K562 (cell line): ENCODE measurements around the gene AKAP12. TPM values are rescaled to one million over a fixed set of nuclear protein-coding genes. Genes with fewer than 3 reads are reported as not detected.

ENCODE experiments used
- CHD1 ChIP-seq: fragments of 200-600 bp; sonication (generic); IDR thresholded peaks from one replicate; pipeline ENCODE4 v1.6.1; 2012; ENCODE audit warnings: mild to moderate bottlenecking, moderate library complexity, low read length, inconsistent platforms
- EGR1 ChIP-seq: fragments of 450-650 bp; conservative IDR thresholded peaks from 2 replicates; pipeline ENCODE4 v1.6.1; 2017; ENCODE audit warnings: mild to moderate bottlenecking
- ERF ChIP-seq: fragments of 450-650 bp; formaldehyde crosslinking; IDR thresholded peaks from 2 replicates; pipeline ENCODE4 v1.4.0; 2020; ENCODE audit warnings: mild to moderate bottlenecking, mixed read lengths
- FIP1L1 ChIP-seq: fragments of 200-400 bp; formaldehyde crosslinking; IDR thresholded peaks from 2 replicates; pipeline ENCODE4 v1.6.1; 2018; ENCODE audit warnings: mild to moderate bottlenecking, low read depth, low read length; ENCODE audit not compliant: poor library complexity, severe bottlenecking
- GATAD2B ChIP-seq: fragments of 450-650 bp; IDR thresholded peaks from 2 replicates; pipeline ENCODE4 v1.6.1; 2017; ENCODE audit warnings: mild to moderate bottlenecking, borderline replicate concordance
- HMGN3 ChIP-seq: IDR thresholded peaks from 2 replicates; pipeline ENCODE4 v1.6.1; 2011; ENCODE audit warnings: borderline replicate concordance, low read depth, mild to moderate bottlenecking, mixed read lengths, low read length; ENCODE audit not compliant: insufficient read length; ENCODE audit errors: extremely low read depth
- KAT7 ChIP-seq: sonication (generic); formaldehyde crosslinking; IDR thresholded peaks from 2 replicates; pipeline ENCODE4 v1.8.0; 2022; ENCODE audit warnings: missing genetic modification reagents, mild to moderate bottlenecking, borderline replicate concordance
- NR1H2 ChIP-seq: sonication (generic); formaldehyde crosslinking; IDR thresholded peaks from 2 replicates; pipeline ENCODE4 v1.4.0; 2020; ENCODE audit warnings: mild to moderate bottlenecking, missing genetic modification reagents
- PCBP2 ChIP-seq: fragments of 200-400 bp; formaldehyde crosslinking; IDR thresholded peaks from 2 replicates; pipeline ENCODE4 v1.6.1; 2018; ENCODE audit warnings: low read length, low read depth, mild to moderate bottlenecking, moderate library complexity; ENCODE audit not compliant: poor library complexity, severe bottlenecking
- PHF20 ChIP-seq: fragments of 450-650 bp; IDR thresholded peaks from 2 replicates; pipeline ENCODE4 v1.6.1; 2018; ENCODE audit not compliant: partially characterized antibody
- PHF8 ChIP-seq: fragments of 200-600 bp; sonication (generic); IDR thresholded peaks from 2 replicates; pipeline ENCODE4 v1.6.1; 2012; ENCODE audit warnings: mixed run types, mild to moderate bottlenecking, inconsistent platforms, low read length, moderate library complexity, borderline replicate concordance
- RBM14 ChIP-seq: fragments of 200-400 bp; formaldehyde crosslinking; IDR thresholded peaks from 2 replicates; pipeline ENCODE4 v1.6.1; 2018; ENCODE audit warnings: low read depth, mild to moderate bottlenecking, low read length, moderate library complexity, borderline replicate concordance; ENCODE audit not compliant: insufficient read depth
- RNF2 ChIP-seq: sonication (generic); IDR thresholded peaks from 2 replicates; pipeline ENCODE4 v1.6.1; 2016
- SIN3B ChIP-seq: fragments of 450-650 bp; IDR thresholded peaks from 2 replicates; pipeline ENCODE4 v1.6.1; 2017; ENCODE audit warnings: low read depth, mild to moderate bottlenecking, moderate library complexity
- ZFX ChIP-seq: sonication (generic); formaldehyde crosslinking; IDR thresholded peaks from 2 replicates; pipeline ENCODE4 v1.8.0; 2022; ENCODE audit warnings: mild to moderate bottlenecking, missing genetic modification reagents, moderate library complexity
- ZNF354B ChIP-seq: fragments of 250-450 bp; sonication (Bioruptor Pico); IDR thresholded peaks from 2 replicates; pipeline ENCODE4 v1.4.0; 2020
- ZNF444 ChIP-seq: fragments of 250-450 bp; sonication (Bioruptor Pico); IDR thresholded peaks from 2 replicates; pipeline ENCODE4 v1.4.0; 2020; ENCODE audit warnings: mild to moderate bottlenecking, moderate library complexity
- ZNF583 ChIP-seq: fragments of 250-450 bp; sonication (Bioruptor Pico); IDR thresholded peaks from 2 replicates; pipeline ENCODE4 v1.4.0; 2020
- ZNF589 ChIP-seq: fragments of 200-800 bp; sonication (Bioruptor generic); IDR thresholded peaks from 2 replicates; pipeline ENCODE4 v1.6.1; 2016; ENCODE audit warnings: low read depth, missing genetic modification characterization, missing compliant biosample characterization
- polyA plus RNA-seq, 8 experiments: library from polyadenylated mRNA; depleted of rRNA in 4 of 8; stranded (reverse) in 5 of 8; unstranded in 3 of 8; fragments of >200 nt; fragmentation: Nextera tagmentation in 2 of 8; fragmentation: Illumina TruSeq in 1 of 8; extraction: Ambion mirVana in 2 of 8; extraction: Trizol in 1 of 8; gene quantifications; 2 replicates each; pipeline versions ENCODE4 v1.2.1 to v1.2.3, GENCODE V29; 2011 to 2014; ENCODE audit warnings: inconsistent platforms in 1 of 8, missing spikeins in 1 of 8
- total RNA-seq, 7 experiments: library from RNA; depleted of rRNA in 6 of 7; stranded (reverse); fragments of >200 nt in 6 of 7; fragmentation: Illumina TruSeq in 2 of 7; extraction: Trizol in 2 of 7; gene quantifications; 2 replicates each; pipeline versions ENCODE4 v1.2.1 to v1.2.3, GENCODE V29; 2011 to 2021; ENCODE audit warnings: low replicate concordance in 1 of 7
- TF ChIP-seq, protein P1 (sequence below): fragments of 200-400 bp; formaldehyde crosslinking; IDR thresholded peaks from 2 replicates; pipeline ENCODE4 v1.6.1; 2017; ENCODE audit warnings: mild to moderate bottlenecking, low read depth, low read length, moderate library complexity
- TF ChIP-seq, protein P2 (sequence below), 2 experiments: fragments of 200-800 bp in 1 of 2; sonication (Bioruptor generic) in 1 of 2; sonication (generic) in 1 of 2; formaldehyde crosslinking in 1 of 2; IDR thresholded peaks in 1 of 2; conservative IDR thresholded peaks in 1 of 2; 2 replicates each; pipeline versions ENCODE4 v1.5.0 to v1.6.1; 2016 to 2020; ENCODE audit warnings: missing compliant biosample characterization in 1 of 2, missing genetic modification characterization in 1 of 2, missing genetic modification reagents in 1 of 2
- TF ChIP-seq, protein P3 (sequence below), 2 experiments: IDR thresholded peaks; 2 replicates each; pipeline ENCODE4 v1.6.1; 2012; ENCODE audit warnings: improper control_type of control experiment in 2 of 2, low read depth in 2 of 2, low read length in 2 of 2, borderline replicate concordance in 1 of 2

Gene AKAP12
- total and polyA plus RNA-seq, 9 of the 15 experiments (the other 6 are each of a cell fraction or from before 2014, with no cell fraction given) = 0.08 to 2.0 (median 0.62) TPM

DNA sequence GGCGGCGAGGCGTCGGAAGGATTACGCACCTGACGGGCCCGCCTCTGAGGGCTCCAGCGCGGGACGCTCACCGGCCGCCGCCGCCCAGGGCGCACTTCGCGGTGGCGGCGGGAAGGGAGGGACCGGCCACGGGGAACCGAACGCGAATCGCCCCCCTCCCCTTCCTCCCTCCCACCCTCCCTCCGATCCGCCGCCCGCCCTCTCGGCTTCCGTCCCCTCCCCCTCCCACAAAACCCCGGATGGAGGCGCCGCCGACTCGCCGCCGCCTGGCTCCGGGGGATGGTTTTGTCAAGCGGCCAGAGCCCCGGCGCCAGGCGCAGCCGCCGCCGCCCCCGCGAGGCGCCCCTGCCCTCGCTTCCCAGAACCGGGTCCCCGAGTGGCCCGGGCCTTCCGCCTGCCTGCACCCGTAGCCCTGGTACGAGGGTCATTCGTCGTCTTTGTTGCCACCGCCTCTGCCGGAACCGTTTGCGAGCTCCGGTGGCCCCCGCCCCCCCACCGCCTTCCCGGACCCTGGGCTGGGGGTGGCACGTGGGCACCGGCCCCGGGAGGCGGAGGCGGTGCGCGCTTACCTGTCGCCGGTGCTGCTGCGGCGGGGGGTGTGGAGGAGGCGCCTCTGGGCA, 151.2 kb downstream of the AKAP12 start (continued):
- TF ChIP-seq RBM14 (peak; percentile 90; the same call in 1 of the 2 replicates), GATAD2B (0 out of 2 replicates have a peak, but pooled peaks have one; percentile 60), ZFX (CRISPR knock-in tag) (peak; percentile 78), CHD1 (peak; percentile 95), ERF (CRISPR knock-in tag) (peak; percentile 94), KAT7 (peak; percentile 96; the same call in 1 of the 2 replicates), EGR1 (peak; percentile 84), ZNF444 (CRISPR knock-in tag) (peak; percentile 78), ZNF589 (CRISPR knock-in tag) (no peak; the same call in 1 of the 2 replicates), RNF2 (0 out of 2 replicates have a peak, but pooled peaks have one; percentile 2), PHF20 (peak; percentile 70), NR1H2 (peak; percentile 65; the same call in 1 of the 2 replicates), FIP1L1 (peak; percentile 21), PHF8 (peak; percentile 59; the same call in 1 of the 2 replicates), HMGN3 (peak; percentile 4), ZNF583 (CRISPR knock-in tag) (0 out of 2 replicates have a peak, but pooled peaks have one; percentile 64), SIN3B (peak; percentile 56), PCBP2 (peak; percentile 98), ZNF354B (CRISPR knock-in tag) (no peak)
- TF ChIP-seq, protein P1, sequence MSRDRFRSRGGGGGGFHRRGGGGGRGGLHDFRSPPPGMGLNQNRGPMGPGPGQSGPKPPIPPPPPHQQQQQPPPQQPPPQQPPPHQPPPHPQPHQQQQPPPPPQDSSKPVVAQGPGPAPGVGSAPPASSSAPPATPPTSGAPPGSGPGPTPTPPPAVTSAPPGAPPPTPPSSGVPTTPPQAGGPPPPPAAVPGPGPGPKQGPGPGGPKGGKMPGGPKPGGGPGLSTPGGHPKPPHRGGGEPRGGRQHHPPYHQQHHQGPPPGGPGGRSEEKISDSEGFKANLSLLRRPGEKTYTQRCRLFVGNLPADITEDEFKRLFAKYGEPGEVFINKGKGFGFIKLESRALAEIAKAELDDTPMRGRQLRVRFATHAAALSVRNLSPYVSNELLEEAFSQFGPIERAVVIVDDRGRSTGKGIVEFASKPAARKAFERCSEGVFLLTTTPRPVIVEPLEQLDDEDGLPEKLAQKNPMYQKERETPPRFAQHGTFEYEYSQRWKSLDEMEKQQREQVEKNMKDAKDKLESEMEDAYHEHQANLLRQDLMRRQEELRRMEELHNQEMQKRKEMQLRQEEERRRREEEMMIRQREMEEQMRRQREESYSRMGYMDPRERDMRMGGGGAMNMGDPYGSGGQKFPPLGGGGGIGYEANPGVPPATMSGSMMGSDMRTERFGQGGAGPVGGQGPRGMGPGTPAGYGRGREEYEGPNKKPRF = no peak
- TF ChIP-seq, protein P2, sequence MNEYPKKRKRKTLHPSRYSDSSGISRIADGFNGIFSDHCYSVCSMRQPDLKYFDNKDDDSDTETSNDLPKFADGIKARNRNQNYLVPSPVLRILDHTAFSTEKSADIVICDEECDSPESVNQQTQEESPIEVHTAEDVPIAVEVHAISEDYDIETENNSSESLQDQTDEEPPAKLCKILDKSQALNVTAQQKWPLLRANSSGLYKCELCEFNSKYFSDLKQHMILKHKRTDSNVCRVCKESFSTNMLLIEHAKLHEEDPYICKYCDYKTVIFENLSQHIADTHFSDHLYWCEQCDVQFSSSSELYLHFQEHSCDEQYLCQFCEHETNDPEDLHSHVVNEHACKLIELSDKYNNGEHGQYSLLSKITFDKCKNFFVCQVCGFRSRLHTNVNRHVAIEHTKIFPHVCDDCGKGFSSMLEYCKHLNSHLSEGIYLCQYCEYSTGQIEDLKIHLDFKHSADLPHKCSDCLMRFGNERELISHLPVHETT (CRISPR knock-in tag; conservative IDR thresholded peaks at IDR 0.05 in 1 of 2, IDR thresholded peaks at IDR 0.05 in 1 of 2) = peak in 1 of 2 experiments; percentile 100; a peak in 2 of 4 replicates
- TF ChIP-seq, protein P3, sequence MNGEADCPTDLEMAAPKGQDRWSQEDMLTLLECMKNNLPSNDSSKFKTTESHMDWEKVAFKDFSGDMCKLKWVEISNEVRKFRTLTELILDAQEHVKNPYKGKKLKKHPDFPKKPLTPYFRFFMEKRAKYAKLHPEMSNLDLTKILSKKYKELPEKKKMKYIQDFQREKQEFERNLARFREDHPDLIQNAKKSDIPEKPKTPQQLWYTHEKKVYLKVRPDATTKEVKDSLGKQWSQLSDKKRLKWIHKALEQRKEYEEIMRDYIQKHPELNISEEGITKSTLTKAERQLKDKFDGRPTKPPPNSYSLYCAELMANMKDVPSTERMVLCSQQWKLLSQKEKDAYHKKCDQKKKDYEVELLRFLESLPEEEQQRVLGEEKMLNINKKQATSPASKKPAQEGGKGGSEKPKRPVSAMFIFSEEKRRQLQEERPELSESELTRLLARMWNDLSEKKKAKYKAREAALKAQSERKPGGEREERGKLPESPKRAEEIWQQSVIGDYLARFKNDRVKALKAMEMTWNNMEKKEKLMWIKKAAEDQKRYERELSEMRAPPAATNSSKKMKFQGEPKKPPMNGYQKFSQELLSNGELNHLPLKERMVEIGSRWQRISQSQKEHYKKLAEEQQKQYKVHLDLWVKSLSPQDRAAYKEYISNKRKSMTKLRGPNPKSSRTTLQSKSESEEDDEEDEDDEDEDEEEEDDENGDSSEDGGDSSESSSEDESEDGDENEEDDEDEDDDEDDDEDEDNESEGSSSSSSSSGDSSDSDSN (IDR thresholded peaks at IDR 0.05; ENCODE audit: borderline replicate concordance in 1 of 2, low read depth in 2 of 2, low read length in 2 of 2) = peak in 1 of 2 experiments; percentile 52; a peak in 1 of 4 replicates
